ENCODE results near the gene PLA2G2E. TPM values are rescaled to one million over a fixed set of nuclear protein-coding genes. Genes with fewer than 3 reads are reported as not detected.

The PLA2G2E gene
- total RNA-seq, 4 donors from 2014 or later = not detected

- Histone ChIP-seq H3K4me1 (no peaks in the 10 kb centered on the region), H3K4me3 (no peak overlapping the region), H3K27me3 (peaks cover 0 to 86% (median 0%) of the 10 kb centered on the region in 4 donors), H3K9me3 (peaks cover 0 to 9% (median 0%) of the 10 kb centered on the region in 3 donors), H3K36me3 (no peaks in the 10 kb centered on the region), H3K27ac (no peak overlapping the region)
- TF ChIP-seq POLR2A (IDR thresholded peaks at IDR 0.05) = no peak
- no peak for TF ChIP-seq CTCF (IDR thresholded peaks at IDR 0.05)
- no peak for DNase-seq
- 75 to 86% methylated on average over 1 to 2 of the region's 2 CpGs for WGBS, 2 donors
- intact Hi-C loops (cut with DNase I) = no loop called here
These were observed 30.6 kb upstream of the PLA2G2E start for GRCh38 chr1:19954059-19954458.

GRCh38 chr1:19949016-19949415 is 25.6 kb upstream of the PLA2G2E start:
- peaks cover 0 to 75% (median 0%) of the 10 kb centered on the region in 4 donors for H3K27me3 ChIP-seq
- H3K27ac ChIP-seq = no peak overlapping the region
- no peak for DNase-seq
- WGBS, 2 donors = 27% methylated on average over 2 of the region's 2 CpGs; no CpG with 5 or more reads in 1 of the 2 donors
- no peak for TF ChIP-seq POLR2A (IDR thresholded peaks at IDR 0.05)
- no peak for TF ChIP-seq CTCF (IDR thresholded peaks at IDR 0.05)
- H3K36me3 ChIP-seq = no peaks in the 10 kb centered on the region
- no peaks in the 10 kb centered on the region for H3K4me1 ChIP-seq
- H3K4me3 ChIP-seq = no peak overlapping the region
- intact Hi-C loops (cut with DNase I) = no loop called here
- H3K9me3 ChIP-seq = peaks cover 0 to 5% (median 0%) of the 10 kb centered on the region in 3 donors

GRCh38 chr1:19946971-19947370 is 23.6 kb upstream of the PLA2G2E start:
- no peaks in the 10 kb centered on the region for H3K4me1 ChIP-seq
- H3K27ac ChIP-seq = no peak overlapping the region
- H3K4me3 ChIP-seq = no peak overlapping the region
- 55 to 80% methylated on average over 3 of the region's 3 CpGs for WGBS, 2 donors
- peaks cover 0 to 56% (median 0%) of the 10 kb centered on the region in 4 donors for H3K27me3 ChIP-seq
- DNase-seq = no peak
- no peaks in the 10 kb centered on the region for H3K36me3 ChIP-seq
- intact Hi-C loops (cut with DNase I) = no loop called here
- H3K9me3 ChIP-seq = no peaks in the 10 kb centered on the region
- no peak for TF ChIP-seq CTCF (IDR thresholded peaks at IDR 0.05)

GRCh38 chr1:19946331-19946751 is 22.9 kb upstream of the PLA2G2E start:
- Histone ChIP-seq H3K27me3 (peaks cover 0 to 53% (median 0%) of the 10 kb centered on the region in 4 donors), H3K27ac (no peak overlapping the region), H3K9me3 (no peaks in the 10 kb centered on the region), H3K36me3 (no peaks in the 10 kb centered on the region), H3K4me1 (no peaks in the 10 kb centered on the region), H3K4me3 (no peak overlapping the region)
- intact Hi-C loops (cut with DNase I) = no loop called here
- no peak for DNase-seq
- WGBS, 2 donors = 34 to 35% methylated on average over 6 of the region's 6 CpGs
- TF ChIP-seq POLR2A (IDR thresholded peaks at IDR 0.05) (no peak), CTCF (IDR thresholded peaks at IDR 0.05) (no peak)

GRCh38 chr1:19945914-19946313 is 22.5 kb upstream of the PLA2G2E start:
- intact Hi-C loops (cut with DNase I) = no loop called here
- Histone ChIP-seq H3K27me3 (peaks cover 0 to 49% (median 0%) of the 10 kb centered on the region in 4 donors), H3K4me1 (no peaks in the 10 kb centered on the region), H3K4me3 (no peak overlapping the region), H3K27ac (no peak overlapping the region), H3K36me3 (no peaks in the 10 kb centered on the region), H3K9me3 (no peaks in the 10 kb centered on the region)
- no peak for DNase-seq
- no peak for TF ChIP-seq POLR2A (IDR thresholded peaks at IDR 0.05)
- no peak for TF ChIP-seq CTCF (IDR thresholded peaks at IDR 0.05)
- 13 to 32% methylated on average over 2 of the region's 2 CpGs for WGBS, 2 donors

Data from esophagus squamous epithelium (tissue), 5 donors.